GM23248 (cell line): ENCODE data around the gene KCNQ2.

Experiments used
- EZH2 ChIP-seq: fragments of 200-600 bp; sonication (generic); IDR thresholded peaks from 2 replicates; pipeline ENCODE4 v1.6.1; 2018; ENCODE audit warnings: antibody characterized with exemption, mild to moderate bottlenecking; ENCODE audit not compliant: insufficient read depth, poor library complexity, severe bottlenecking
- EZH2phosphoT487 ChIP-seq: fragments of 200-600 bp; sonication (generic); IDR thresholded peaks from 2 replicates; pipeline ENCODE4 v1.6.1; 2018; ENCODE audit warnings: antibody characterized with exemption, moderate library complexity, mild to moderate bottlenecking, low read depth; ENCODE audit not compliant: insufficient read depth

- TF ChIP-seq EZH2phosphoT487 (no peak), EZH2 (no peak)
Observed at GRCh38 chr20:63487781-63488241, 15.4 kb upstream of the KCNQ2 start.
